ENCODE results near the gene NOS1AP. TPM values are rescaled to one million over a fixed set of nuclear protein-coding genes. Genes with fewer than 3 reads are reported as not detected.

Gene NOS1AP
- total and polyA plus RNA-seq, 8 donors, result 2.2 to 6.2 (median 3.3) TPM

- Histone ChIP-seq H3K27ac (no peak overlapping the region), H3K4me3 (no peak overlapping the region), H3K36me3 (peaks cover 0 to 12% of the 10 kb centered on the region in 2 donors), H3K4me1 (no peaks in the 10 kb centered on the region), H3K9me3 (no peaks in the 10 kb centered on the region), H3K27me3 (no peaks in the 10 kb centered on the region)
- ATAC-seq (no peak), DNase-seq (no peak)
- intact Hi-C loops (cut with DNase I), result no loop called here
- TF ChIP-seq CTCF (IDR thresholded peaks at IDR 0.05), result no peak
Measured at GRCh38 chr1:162384116-162384515, 314.6 kb downstream of the NOS1AP start.

DNA sequence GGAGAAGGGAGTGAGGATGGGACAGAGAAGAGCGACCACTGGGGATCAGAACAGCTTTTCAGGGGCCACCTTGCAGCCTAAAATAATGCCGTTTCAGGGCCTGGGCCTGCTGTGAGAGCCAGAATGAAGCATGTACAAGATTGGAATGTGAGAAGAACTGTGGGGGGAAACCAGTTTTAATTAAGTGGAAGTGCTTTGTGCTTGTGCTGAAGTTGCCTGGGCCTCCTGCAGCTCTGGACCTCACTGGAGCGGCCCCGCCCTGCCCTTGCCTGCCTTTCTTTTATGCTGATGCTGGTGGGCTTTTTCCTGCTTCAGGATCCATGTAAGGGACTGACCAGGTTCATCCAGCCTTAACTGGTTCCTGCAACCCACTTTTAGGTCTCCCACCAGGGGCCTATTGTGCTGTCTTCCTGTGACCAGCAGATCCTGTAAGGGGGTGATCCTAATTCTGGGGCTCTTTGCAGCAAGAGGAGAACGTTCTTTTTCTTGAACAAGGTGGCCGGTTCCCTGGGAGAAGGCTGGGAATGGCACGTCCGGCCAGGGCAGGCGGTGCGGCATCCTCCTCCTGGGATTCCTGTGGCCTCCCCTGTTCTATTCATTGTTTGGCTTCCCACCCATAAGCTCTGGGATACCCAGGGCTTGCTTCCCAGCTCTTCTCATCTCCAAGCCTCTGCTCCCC, 315.2 kb downstream of the NOS1AP start:
- Histone ChIP-seq H3K4me1 (no peaks in the 10 kb centered on the region), H3K9me3 (no peaks in the 10 kb centered on the region), H3K27me3 (no peaks in the 10 kb centered on the region), H3K27ac (no peak overlapping the region), H3K36me3 (peaks cover 0 to 12% of the 10 kb centered on the region in 2 donors), H3K4me3 (no peak overlapping the region)
- ATAC-seq (no peak), DNase-seq (no peak)
- no peak for TF ChIP-seq CTCF (IDR thresholded peaks at IDR 0.05)
- intact Hi-C loops (cut with DNase I), result no loop called here

DNA sequence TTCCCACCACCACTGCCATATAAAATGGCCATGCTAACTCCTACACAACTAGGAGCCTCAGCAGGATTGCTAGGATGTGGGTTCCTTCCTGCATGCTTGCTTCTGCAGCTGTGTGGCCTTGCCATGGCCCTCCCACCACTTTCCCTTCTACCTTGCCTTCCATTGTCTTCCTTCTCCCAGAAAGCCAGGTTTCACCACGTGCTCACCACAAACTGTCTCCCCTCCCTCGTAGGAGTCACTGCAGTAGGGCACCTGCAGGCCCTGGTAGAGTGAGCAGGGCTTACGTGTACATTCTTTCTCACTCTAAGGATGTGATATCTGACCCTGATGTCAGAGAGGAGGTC, 315.8 kb downstream of the NOS1AP start:
- Histone ChIP-seq H3K27ac (no peak overlapping the region), H3K4me1 (no peaks in the 10 kb centered on the region), H3K9me3 (no peaks in the 10 kb centered on the region), H3K36me3 (peaks cover 0 to 12% of the 10 kb centered on the region in 2 donors), H3K4me3 (no peak overlapping the region), H3K27me3 (no peaks in the 10 kb centered on the region)
- intact Hi-C loops (cut with DNase I), result no loop called here
- no peak for TF ChIP-seq CTCF (IDR thresholded peaks at IDR 0.05)
- ATAC-seq (no peak), DNase-seq (no peak)

GRCh38 chr1:162385702-162386101, 316.2 kb downstream of the NOS1AP start:
- no peak for ATAC-seq
- Histone ChIP-seq H3K4me1 (no peaks in the 10 kb centered on the region), H3K36me3 (peaks cover 0 to 12% of the 10 kb centered on the region in 2 donors), H3K27ac (no peak overlapping the region), H3K27me3 (no peaks in the 10 kb centered on the region), H3K4me3 (no peak overlapping the region), H3K9me3 (no peaks in the 10 kb centered on the region)
- no peak for TF ChIP-seq CTCF (IDR thresholded peaks at IDR 0.05)
- intact Hi-C loops (cut with DNase I), result no loop called here
- DNase-seq, result no peak

- Histone ChIP-seq H3K4me1 (no peaks in the 10 kb centered on the region), H3K4me3 (no peak overlapping the region), H3K27me3 (no peaks in the 10 kb centered on the region), H3K27ac (no peak overlapping the region), H3K9me3 (no peaks in the 10 kb centered on the region), H3K36me3 (peaks cover 0 to 12% of the 10 kb centered on the region in 2 donors)
- no peak for ATAC-seq
- no peak for DNase-seq
- intact Hi-C loops (cut with DNase I), result no loop called here
- TF ChIP-seq CTCF (IDR thresholded peaks at IDR 0.05), result no peak
Measured at GRCh38 chr1:162386292-162387225, 317.1 kb downstream of the NOS1AP start.
